Gastrocnemius medialis (tissue), 4 donors: Measurements from ENCODE around the gene RGMB. TPM values are rescaled to one million over a fixed set of nuclear protein-coding genes. Genes with fewer than 3 reads are reported as not detected.
A peak's percentile ranks its signal among the peaks of the same experiment; 100 is the strongest.

ENCODE experiments used
- ATAC-seq, 2 donors: fragments of 150-250 bp; one replicate each; pipeline ENCODE4 v1.9.1; 2016
- DNase-seq, 2 donors: peaks; one replicate each; pipeline ENCODE4 v3.0.0-alpha.2; 2019
- H3K27ac ChIP-seq, 4 donors: fragments of 200-600 bp; sonication (generic); 1 replicate in 1 of 4; 2 replicates in 3 of 4; pipeline ENCODE4 v1.5.1; 2016 to 2018; ENCODE audit warnings: mild to moderate bottlenecking in 2 of 4, moderate library complexity in 1 of 4
- H3K27me3 ChIP-seq, 3 donors: fragments of 200-600 bp; sonication (generic) in 2 of 3; 1 replicate in 1 of 3; 2 replicates in 2 of 3; pipeline versions ENCODE4 v1.5.1 to v1.6.0; 2016 to 2019; ENCODE audit warnings: mild to moderate bottlenecking in 1 of 3, moderate library complexity in 1 of 3
- H3K36me3 ChIP-seq, 2 donors: fragments of 200-600 bp; sonication (generic) in 1 of 2; one replicate each; pipeline ENCODE4 v1.5.1; 2017 to 2018
- H3K4me1 ChIP-seq, 2 donors: fragments of 200-600 bp; sonication (generic) in 1 of 2; one replicate each; pipeline ENCODE4 v1.5.1; 2016 to 2017; ENCODE audit warnings: mild to moderate bottlenecking in 2 of 2
- H3K4me3 ChIP-seq, 4 donors: fragments of 200-600 bp; sonication (generic) in 3 of 4; 1 replicate in 1 of 4; 2 replicates in 3 of 4; pipeline ENCODE4 v1.5.1; 2016 to 2019; ENCODE audit warnings: mild to moderate bottlenecking in 2 of 4
- H3K9me3 ChIP-seq, 3 donors: fragments of 200-600 bp; sonication (generic) in 2 of 3; 1 replicate in 1 of 3; 2 replicates in 2 of 3; pipeline ENCODE4 v1.5.1; 2016 to 2019
- CTCF ChIP-seq, 5 experiments: fragments of 450-650 bp in 3 of 5; fragments of 200-600 bp in 2 of 5; sonication (generic) in 2 of 5; IDR thresholded peaks in 4 of 5; conservative IDR thresholded peaks in 1 of 5; 1 replicate in 4 of 5; 2 replicates in 1 of 5; pipeline ENCODE4 v1.5.1; 2016 to 2019; ENCODE audit warnings: antibody characterized with exemption in 5 of 5, mild to moderate bottlenecking in 3 of 5, moderate library complexity in 3 of 5
- POLR2A ChIP-seq, 2 donors: fragments of 450-650 bp; IDR thresholded peaks; one replicate each; pipeline ENCODE4 v1.6.1; 2017; ENCODE audit warnings: antibody characterized with exemption in 2 of 2, mild to moderate bottlenecking in 2 of 2, moderate library complexity in 2 of 2
- in situ Hi-C, 4 donors: fragments of 200-750 bp; cut with MboI; loops; one replicate each; pipeline versions ENCODE4 v1.15.0 to v1.8.0; 2017; ENCODE audit warnings: low sequenced_read_pairs in 4 of 4
- intact Hi-C: fragments of 100-400 bp; cut with DNase I; formaldehyde crosslinking; loops from one replicate; pipeline ENCODE4 v1.15.1; 2023; ENCODE audit warnings: low total_unique reads
- total RNA-seq, 4 donors: library from RNA; depleted of rRNA; stranded (reverse); fragments of >200 nt; gene quantifications; one replicate each; pipeline versions ENCODE4 v1.1.0 to v1.2.3, GENCODE V29; 2016

The RGMB gene
- total RNA-seq, 4 donors from 2014 or later, result 11.2 to 57.8 (median 25.9) TPM

GRCh38 chr5:98791001-98791519 lies 17.6 kb downstream of the RGMB start:
- H3K9me3 ChIP-seq, result no peaks in the 10 kb centered on the region
- intact Hi-C loops, result no loop called here
- peaks cover 61 to 86% of the 10 kb centered on the region in 2 donors for H3K4me1 ChIP-seq
- TF ChIP-seq POLR2A (IDR thresholded peaks at IDR 0.05) (no peak), CTCF (IDR thresholded peaks at IDR 0.05 in 4 of 5, conservative IDR thresholded peaks at IDR 0.05 in 1 of 5) (no peak)
- no peak overlapping the region for H3K4me3 ChIP-seq
- no peak overlapping the region for H3K27ac ChIP-seq
- in situ Hi-C loops, result no loop called here
- ATAC-seq (no peak), DNase-seq (no peak)
- no peaks in the 10 kb centered on the region for H3K36me3 ChIP-seq
- no peaks in the 10 kb centered on the region for H3K27me3 ChIP-seq

GRCh38 chr5:98791898-98792580 lies 18.6 kb downstream of the RGMB start:
- peaks cover 53 to 79% of the 10 kb centered on the region in 2 donors for H3K4me1 ChIP-seq
- no peak for TF ChIP-seq POLR2A (IDR thresholded peaks at IDR 0.05)
- TF ChIP-seq CTCF (IDR thresholded peaks at IDR 0.05 in 4 of 5, conservative IDR thresholded peaks at IDR 0.05 in 1 of 5), result no peak
- no peak overlapping the region for H3K4me3 ChIP-seq
- ATAC-seq, result no peak
- intact Hi-C loops (no loop called here), in situ Hi-C loops (no loop called here)
- no peaks in the 10 kb centered on the region for H3K27me3 ChIP-seq
- H3K36me3 ChIP-seq, result no peaks in the 10 kb centered on the region
- H3K9me3 ChIP-seq, result no peaks in the 10 kb centered on the region
- DNase-seq, result no peak
- H3K27ac ChIP-seq, result peak overlapping the region in 3 of 4 donors; percentile 5 to 22 (median 14)

GRCh38 chr5:98793223-98793622 lies 19.8 kb downstream of the RGMB start:
- DNase-seq (peak in 1 of 2 donors; percentile 21), ATAC-seq (peak in 1 of 2 donors; percentile 44)
- in situ Hi-C loops, result no loop called here

GRCh38 chr5:98794001-98794400 lies 20.5 kb downstream of the RGMB start:
- H3K27me3 ChIP-seq, result no peaks in the 10 kb centered on the region
- in situ Hi-C loops, result no loop called here
- ATAC-seq (no peak), DNase-seq (no peak)
- TF ChIP-seq POLR2A (IDR thresholded peaks at IDR 0.05) (no peak), CTCF (IDR thresholded peaks at IDR 0.05 in 4 of 5, conservative IDR thresholded peaks at IDR 0.05 in 1 of 5) (no peak)
- peaks cover 35 to 60% of the 10 kb centered on the region in 2 donors for H3K4me1 ChIP-seq
- H3K27ac ChIP-seq, result no peak overlapping the region
- intact Hi-C loops, result no loop called here
- no peaks in the 10 kb centered on the region for H3K9me3 ChIP-seq
- H3K36me3 ChIP-seq, result no peaks in the 10 kb centered on the region
- H3K4me3 ChIP-seq, result no peak overlapping the region

More at GRCh38 chr5:98793223-98793622, 19.8 kb downstream of the RGMB start:
- Histone ChIP-seq H3K4me1 (peaks cover 42 to 67% of the 10 kb centered on the region in 2 donors), H3K27me3 (no peaks in the 10 kb centered on the region), H3K4me3 (no peak overlapping the region), H3K36me3 (no peaks in the 10 kb centered on the region), H3K27ac (no peak overlapping the region), H3K9me3 (no peaks in the 10 kb centered on the region)
- TF ChIP-seq POLR2A (IDR thresholded peaks at IDR 0.05) (no peak), CTCF (IDR thresholded peaks at IDR 0.05 in 4 of 5, conservative IDR thresholded peaks at IDR 0.05 in 1 of 5) (no peak)
- intact Hi-C loops, result no loop called here
